GM12872 (cell line): Measurements from ENCODE around the gene PEX10.
A peak's percentile ranks its signal among the peaks of the same experiment; 100 is the strongest.

Experiments used
- CTCF ChIP-seq: IDR thresholded peaks from 3 replicates; pipeline ENCODE4 v1.5.1; 2011; ENCODE audit warnings: low read depth, mild to moderate bottlenecking, low read length, moderate library complexity; ENCODE audit not compliant: insufficient read depth

The PEX10 gene

GRCh38 chr1:2414297-2414958, 2.1 kb upstream of the PEX10 start:
- TF ChIP-seq CTCF: peak; percentile 87

- TF ChIP-seq CTCF: no peak
Observed at GRCh38 chr1:2413495-2414296, 1.3 kb upstream of the PEX10 start.

GRCh38 chr1:2412773-2413494, 570 bp upstream of the PEX10 start:
- no peak for TF ChIP-seq CTCF

- TF ChIP-seq CTCF: no peak
Observed at GRCh38 chr1:2411801-2412394, 466 bp downstream of the PEX10 start.

GRCh38 chr1:2409745-2410144, 2.6 kb downstream of the PEX10 start:
- no peak for TF ChIP-seq CTCF

GRCh38 chr1:2408859-2409276, 3.5 kb downstream of the PEX10 start:
- no peak for TF ChIP-seq CTCF

- TF ChIP-seq CTCF: no peak
Observed at GRCh38 chr1:2408456-2408855, 3.9 kb downstream of the PEX10 start.
